ENCODE data around the gene TDRD12.

Gene TDRD12

DNA sequence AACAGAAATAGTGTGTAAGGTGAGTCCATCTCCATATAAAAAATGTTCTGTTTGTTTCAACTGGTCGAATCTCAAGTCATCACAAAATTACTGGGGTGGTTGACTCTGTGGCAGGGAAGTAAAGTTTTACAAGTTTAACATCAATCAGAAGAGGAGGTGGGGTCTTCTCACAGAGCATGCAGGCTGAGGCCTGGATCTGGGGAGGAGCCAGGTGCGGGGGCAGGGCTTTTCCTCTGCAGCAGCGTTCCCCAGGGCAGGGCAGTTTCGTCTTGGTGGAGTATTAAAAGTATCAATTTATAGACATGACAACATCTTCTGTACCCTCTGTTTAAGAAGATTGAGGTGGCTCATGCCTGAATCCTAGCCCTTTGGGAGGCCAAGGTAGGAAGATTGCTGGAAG is 81.2 kb downstream of the TDRD12 start:
- H2AK5ac ChIP-seq (ENCODE audit: low read length, severe bottlenecking), result no peak overlapping the region
- no peak overlapping the region for H2BK5ac ChIP-seq (ENCODE audit: low read depth, low read length, poor library complexity, severe bottlenecking)
- no peaks in the 10 kb centered on the region for H3K4me1 ChIP-seq (ENCODE audit: control insufficient read depth, insufficient read depth, low read depth, low read length)
- no peak overlapping the region for H2BK15ac ChIP-seq (ENCODE audit: low read depth, poor library complexity, severe bottlenecking)
- H3K4ac ChIP-seq (ENCODE audit: low read depth in 1 of 2, low read length in 2 of 2), result no peak overlapping the region
- no peak overlapping the region for H3K14ac ChIP-seq (ENCODE audit: low read length in 2 of 2)
- no peak overlapping the region for H3K9ac ChIP-seq (ENCODE audit: low read length)
- no peak overlapping the region for H2AFZ ChIP-seq (ENCODE audit: low read depth, low read length)
- H3K4me2 ChIP-seq (ENCODE audit: low read length, poor library complexity, severe bottlenecking), result no peak overlapping the region
- H3K18ac ChIP-seq (ENCODE audit: low read depth in 1 of 2, low read length in 2 of 2), result no peak overlapping the region
- H3K9me3 ChIP-seq (ENCODE audit: control insufficient read depth, low read length), result no peaks in the 10 kb centered on the region
- no peak for DNase-seq
- no peak overlapping the region for H3K4me3 ChIP-seq (ENCODE audit: insufficient read depth in 1 of 2, low read depth in 1 of 2, low read length in 2 of 2)
- H3K79me1 ChIP-seq (replicated peaks; ENCODE audit: low read length, poor library complexity, severe bottlenecking), result no peaks in the 10 kb centered on the region
- no peak overlapping the region for H3K23ac ChIP-seq (ENCODE audit: low read length in 2 of 2)
- H3K27ac ChIP-seq (ENCODE audit: low read length, poor library complexity, severe bottlenecking), result no peak overlapping the region
- peaks cover 5 to 6% of the 10 kb centered on the region in 2 experiments for H3K27me3 ChIP-seq (ENCODE audit: control insufficient read depth in 1 of 2, insufficient read depth in 1 of 2, low read length in 2 of 2)
- H4K8ac ChIP-seq (ENCODE audit: low read length), result no peak overlapping the region
- 71% methylated on average over 2 of the region's 4 CpGs for WGBS
- no peak overlapping the region for H4K91ac ChIP-seq (ENCODE audit: low read length)
- H2BK12ac ChIP-seq (ENCODE audit: low read length in 2 of 2), result no peak overlapping the region
- no peak overlapping the region for H2BK120ac ChIP-seq (ENCODE audit: low read depth, low read length)
- H3K36me3 ChIP-seq (ENCODE audit: control insufficient read depth in 1 of 2, insufficient read depth in 2 of 2, low read depth in 1 of 2, low read length in 2 of 2), result no peaks in the 10 kb centered on the region

DNA sequence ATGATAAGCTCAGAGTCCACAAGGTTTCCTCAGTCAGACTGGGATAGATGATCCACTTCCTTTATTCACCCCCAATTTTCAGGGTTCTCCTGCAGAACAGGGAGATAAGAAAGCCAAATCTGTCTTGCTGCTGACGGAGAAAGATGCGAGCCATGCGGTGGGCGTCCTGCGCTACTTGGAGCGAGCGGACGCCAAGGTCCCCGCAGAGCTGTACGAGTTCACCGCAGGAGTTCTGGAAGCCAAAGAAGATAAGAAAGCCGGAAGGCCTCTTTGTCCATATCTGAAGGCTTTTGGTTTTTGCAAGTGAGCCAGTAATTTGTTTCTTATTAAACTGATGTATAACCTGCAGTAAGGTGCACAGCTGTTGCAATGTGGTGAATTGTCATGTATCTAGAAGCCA is 83.3 kb downstream of the TDRD12 start:
- Histone ChIP-seq H3K4ac (ENCODE audit: low read depth in 1 of 2, low read length in 2 of 2) (no peak overlapping the region), H3K27ac (ENCODE audit: low read length, poor library complexity, severe bottlenecking) (no peak overlapping the region), H2BK12ac (ENCODE audit: low read length in 2 of 2) (no peak overlapping the region), H3K36me3 (ENCODE audit: control insufficient read depth in 1 of 2, insufficient read depth in 2 of 2, low read depth in 1 of 2, low read length in 2 of 2) (no peaks in the 10 kb centered on the region), H2BK15ac (ENCODE audit: low read depth, poor library complexity, severe bottlenecking) (no peak overlapping the region), H3K18ac (ENCODE audit: low read depth in 1 of 2, low read length in 2 of 2) (no peak overlapping the region), H2AK5ac (ENCODE audit: low read length, severe bottlenecking) (no peak overlapping the region), H3K9ac (ENCODE audit: low read length) (no peak overlapping the region), H3K27me3 (ENCODE audit: control insufficient read depth in 1 of 2, insufficient read depth in 1 of 2, low read length in 2 of 2) (peaks cover 5 to 6% of the 10 kb centered on the region in 2 experiments), H3K23ac (ENCODE audit: low read length in 2 of 2) (no peak overlapping the region), H4K8ac (ENCODE audit: low read length) (no peak overlapping the region), H3K79me1 (replicated peaks; ENCODE audit: low read length, poor library complexity, severe bottlenecking) (no peaks in the 10 kb centered on the region), H3K4me1 (ENCODE audit: control insufficient read depth, insufficient read depth, low read depth, low read length) (no peaks in the 10 kb centered on the region), H3K4me2 (ENCODE audit: low read length, poor library complexity, severe bottlenecking) (no peak overlapping the region), H3K9me3 (ENCODE audit: control insufficient read depth, low read length) (no peaks in the 10 kb centered on the region), H4K91ac (ENCODE audit: low read length) (no peak overlapping the region), H3K14ac (ENCODE audit: low read length in 2 of 2) (no peak overlapping the region), H3K4me3 (ENCODE audit: insufficient read depth in 1 of 2, low read depth in 1 of 2, low read length in 2 of 2) (no peak overlapping the region), H2AFZ (ENCODE audit: low read depth, low read length) (no peak overlapping the region), H2BK120ac (ENCODE audit: low read depth, low read length) (no peak overlapping the region), H2BK5ac (ENCODE audit: low read depth, low read length, poor library complexity, severe bottlenecking) (no peak overlapping the region)
- DNase-seq, result no peak
- WGBS, result 90% methylated on average over 12 of the region's 12 CpGs

DNA sequence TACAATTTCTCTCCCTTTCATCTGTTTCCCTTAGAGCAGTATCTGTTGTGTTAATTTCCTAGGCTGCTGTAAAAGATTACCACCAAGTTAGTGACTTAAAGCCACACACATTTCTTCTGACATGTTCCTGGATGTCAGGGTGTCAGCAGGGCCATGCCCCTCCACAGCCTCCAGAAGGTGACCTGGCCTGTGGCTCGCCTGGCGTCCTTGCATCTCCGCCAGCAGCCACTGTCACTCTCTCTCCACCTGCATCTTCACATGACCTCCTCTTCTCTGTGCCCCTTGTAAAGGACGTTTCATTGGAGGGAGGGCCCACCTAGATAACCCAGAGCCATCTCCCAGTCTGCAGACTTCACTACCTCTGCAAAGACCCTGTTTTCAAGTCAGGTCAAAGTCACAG is 88.7 kb downstream of the TDRD12 start:
- Histone ChIP-seq H2BK5ac (ENCODE audit: low read depth, low read length, poor library complexity, severe bottlenecking) (no peak overlapping the region), H3K18ac (ENCODE audit: low read depth in 1 of 2, low read length in 2 of 2) (no peak overlapping the region), H2BK12ac (ENCODE audit: low read length in 2 of 2) (no peak overlapping the region), H4K8ac (ENCODE audit: low read length) (no peak overlapping the region), H3K27ac (ENCODE audit: low read length, poor library complexity, severe bottlenecking) (no peak overlapping the region), H3K9me3 (ENCODE audit: control insufficient read depth, low read length) (no peaks in the 10 kb centered on the region), H3K4me3 (ENCODE audit: insufficient read depth in 1 of 2, low read depth in 1 of 2, low read length in 2 of 2) (no peak overlapping the region), H2BK120ac (ENCODE audit: low read depth, low read length) (no peak overlapping the region), H3K14ac (ENCODE audit: low read length in 2 of 2) (no peak overlapping the region), H4K91ac (ENCODE audit: low read length) (no peak overlapping the region), H3K4me2 (ENCODE audit: low read length, poor library complexity, severe bottlenecking) (no peak overlapping the region), H3K27me3 (ENCODE audit: control insufficient read depth in 1 of 2, insufficient read depth in 1 of 2, low read length in 2 of 2) (peaks cover 0 to 10% of the 10 kb centered on the region in 2 experiments), H2AK5ac (ENCODE audit: low read length, severe bottlenecking) (no peak overlapping the region), H2AFZ (ENCODE audit: low read depth, low read length) (no peak overlapping the region), H3K36me3 (ENCODE audit: control insufficient read depth in 1 of 2, insufficient read depth in 2 of 2, low read depth in 1 of 2, low read length in 2 of 2) (no peaks in the 10 kb centered on the region), H3K4ac (ENCODE audit: low read depth in 1 of 2, low read length in 2 of 2) (no peak overlapping the region), H3K79me1 (replicated peaks; ENCODE audit: low read length, poor library complexity, severe bottlenecking) (no peaks in the 10 kb centered on the region), H3K4me1 (ENCODE audit: control insufficient read depth, insufficient read depth, low read depth, low read length) (no peaks in the 10 kb centered on the region), H3K9ac (ENCODE audit: low read length) (no peak overlapping the region), H3K23ac (ENCODE audit: low read length in 2 of 2) (no peak overlapping the region), H2BK15ac (ENCODE audit: low read depth, poor library complexity, severe bottlenecking) (no peak overlapping the region)
- WGBS, result 73% methylated on average over 4 of the region's 4 CpGs
- DNase-seq, result no peak

DNA sequence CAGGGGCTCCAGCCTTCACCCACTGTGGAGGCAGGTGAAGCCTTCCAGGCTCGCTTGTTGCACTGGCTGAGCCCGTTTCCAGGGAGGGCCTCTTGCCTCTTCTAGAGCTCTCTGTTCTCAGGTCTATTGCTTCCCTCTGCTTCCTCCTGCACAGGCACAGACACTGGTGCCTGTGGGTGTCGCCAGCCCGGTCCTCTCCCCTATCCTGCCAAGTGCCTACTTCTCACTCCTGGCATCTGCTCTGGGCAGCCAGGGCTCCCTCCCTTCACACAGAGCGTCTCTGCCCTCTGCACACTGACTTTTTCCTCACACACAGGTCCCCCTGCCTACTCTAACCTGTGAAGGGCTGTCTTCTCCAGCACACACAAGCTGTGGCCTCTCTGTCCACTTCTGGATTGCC is 89.7 kb downstream of the TDRD12 start:
- no peak overlapping the region for H2BK5ac ChIP-seq (ENCODE audit: low read depth, low read length, poor library complexity, severe bottlenecking)
- H3K27ac ChIP-seq (ENCODE audit: low read length, poor library complexity, severe bottlenecking), result no peak overlapping the region
- H2BK12ac ChIP-seq (ENCODE audit: low read length in 2 of 2), result no peak overlapping the region
- peaks cover 0 to 10% of the 10 kb centered on the region in 2 experiments for H3K27me3 ChIP-seq (ENCODE audit: control insufficient read depth in 1 of 2, insufficient read depth in 1 of 2, low read length in 2 of 2)
- no peak overlapping the region for H3K18ac ChIP-seq (ENCODE audit: low read depth in 1 of 2, low read length in 2 of 2)
- H2AFZ ChIP-seq (ENCODE audit: low read depth, low read length), result no peak overlapping the region
- H3K4me1 ChIP-seq (ENCODE audit: control insufficient read depth, insufficient read depth, low read depth, low read length), result no peaks in the 10 kb centered on the region
- no peak overlapping the region for H3K4me3 ChIP-seq (ENCODE audit: insufficient read depth in 1 of 2, low read depth in 1 of 2, low read length in 2 of 2)
- H2BK15ac ChIP-seq (ENCODE audit: low read depth, poor library complexity, severe bottlenecking), result no peak overlapping the region
- H3K14ac ChIP-seq (ENCODE audit: low read length in 2 of 2), result no peak overlapping the region
- H3K79me1 ChIP-seq (replicated peaks; ENCODE audit: low read length, poor library complexity, severe bottlenecking), result no peaks in the 10 kb centered on the region
- H2BK120ac ChIP-seq (ENCODE audit: low read depth, low read length), result no peak overlapping the region
- H3K23ac ChIP-seq (ENCODE audit: low read length in 2 of 2), result no peak overlapping the region
- no peaks in the 10 kb centered on the region for H3K36me3 ChIP-seq (ENCODE audit: control insufficient read depth in 1 of 2, insufficient read depth in 2 of 2, low read depth in 1 of 2, low read length in 2 of 2)
- H3K9ac ChIP-seq (ENCODE audit: low read length), result no peak overlapping the region
- no peaks in the 10 kb centered on the region for H3K9me3 ChIP-seq (ENCODE audit: control insufficient read depth, low read length)
- no peak overlapping the region for H3K4me2 ChIP-seq (ENCODE audit: low read length, poor library complexity, severe bottlenecking)
- DNase-seq, result no peak
- no peak overlapping the region for H4K91ac ChIP-seq (ENCODE audit: low read length)
- WGBS, result 74% methylated on average over 5 of the region's 5 CpGs
- no peak overlapping the region for H3K4ac ChIP-seq (ENCODE audit: low read depth in 1 of 2, low read length in 2 of 2)
- no peak overlapping the region for H2AK5ac ChIP-seq (ENCODE audit: low read length, severe bottlenecking)
- H4K8ac ChIP-seq (ENCODE audit: low read length), result no peak overlapping the region

Data from mesenchymal stem cell (in vitro differentiated cells and primary cell).